Upper lobe of right lung (tissue), 1 donor: ENCODE data around the gene PRUNE2. TPM values are rescaled to one million over a fixed set of nuclear protein-coding genes. Genes with fewer than 3 reads are reported as not detected.

ENCODE experiments used
- ATAC-seq: fragments of 200-7000 bp; cut with Tn5 transposase; one replicate; pipeline ENCODE4 v1.9.1; 2020; ENCODE audit warnings: mild to moderate bottlenecking, moderate library complexity
- DNase-seq: peaks from one replicate; pipeline ENCODE4 v3.0.0-alpha.2; 2020
- H3K27ac ChIP-seq: fragments of 200-600 bp; one replicate; pipeline ENCODE4 v1.8.0; 2022
- H3K27me3 ChIP-seq: fragments of 200-600 bp; one replicate; pipeline ENCODE4 v1.8.0; 2022; ENCODE audit warnings: mild to moderate bottlenecking
- H3K36me3 ChIP-seq: fragments of 200-600 bp; one replicate; pipeline ENCODE4 v1.8.0; 2022
- H3K4me1 ChIP-seq: fragments of 200-600 bp; one replicate; pipeline ENCODE4 v1.8.0; 2022
- H3K4me3 ChIP-seq: fragments of 200-600 bp; one replicate; pipeline ENCODE4 v1.8.0; 2022; ENCODE audit warnings: mild to moderate bottlenecking
- H3K9me3 ChIP-seq: fragments of 200-600 bp; one replicate; pipeline ENCODE4 v1.8.0; 2022
- intact Hi-C: fragments of 100-400 bp; cut with DNase I; formaldehyde crosslinking; loops from one replicate; pipeline ENCODE4 v1.11.0; 2022
- total RNA-seq: library from RNA; stranded (reverse); fragmentation: NEBNext Ultra II Directional; extraction: Animal tissue kit (Norgen Biotek cat#: 25700); gene quantifications from one replicate; pipeline ENCODE4 v1.2.1, GENCODE V29; 2021
- TF ChIP-seq, protein P1 (sequence below): fragments of 200-600 bp; IDR thresholded peaks from one replicate; pipeline ENCODE4 v1.8.0; 2022; ENCODE audit warnings: antibody characterized with exemption
- donor health status: DM: no; HTN: yes; CAD: no; lungs with severe emphysema.

The PRUNE2 gene
- total RNA-seq, 1 donor from 2014 or later: 7.4 TPM

DNA sequence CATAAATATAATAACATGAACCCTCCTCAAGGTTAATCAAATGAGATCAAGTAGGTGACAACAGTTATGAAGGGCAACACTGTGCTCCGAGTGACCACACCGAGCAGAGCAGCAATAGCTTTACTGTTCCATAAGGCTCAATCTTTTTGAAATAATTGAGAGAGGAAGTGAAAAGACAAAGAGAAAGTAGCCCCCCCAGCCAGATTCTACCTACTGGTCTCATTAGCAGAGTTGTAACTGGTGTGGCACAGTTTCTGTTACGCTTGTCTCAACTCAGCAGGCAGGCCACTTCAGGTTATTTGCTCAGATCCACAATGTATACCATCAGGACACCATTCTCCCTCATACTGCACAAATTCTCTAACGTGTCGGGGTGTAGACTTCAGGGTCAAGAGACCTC lies 14.0 kb downstream of the PRUNE2 start:
- DNase-seq (no peak), ATAC-seq (no peak)
- intact Hi-C loops: no loop called here
- Histone ChIP-seq H3K9me3 (no peaks in the 10 kb centered on the region), H3K36me3 (no peaks in the 10 kb centered on the region), H3K4me1 (no peaks in the 10 kb centered on the region), H3K4me3 (no peak overlapping the region), H3K27ac (no peak overlapping the region), H3K27me3 (peaks cover 12% of the 10 kb centered on the region)
- TF ChIP-seq, protein P1, sequence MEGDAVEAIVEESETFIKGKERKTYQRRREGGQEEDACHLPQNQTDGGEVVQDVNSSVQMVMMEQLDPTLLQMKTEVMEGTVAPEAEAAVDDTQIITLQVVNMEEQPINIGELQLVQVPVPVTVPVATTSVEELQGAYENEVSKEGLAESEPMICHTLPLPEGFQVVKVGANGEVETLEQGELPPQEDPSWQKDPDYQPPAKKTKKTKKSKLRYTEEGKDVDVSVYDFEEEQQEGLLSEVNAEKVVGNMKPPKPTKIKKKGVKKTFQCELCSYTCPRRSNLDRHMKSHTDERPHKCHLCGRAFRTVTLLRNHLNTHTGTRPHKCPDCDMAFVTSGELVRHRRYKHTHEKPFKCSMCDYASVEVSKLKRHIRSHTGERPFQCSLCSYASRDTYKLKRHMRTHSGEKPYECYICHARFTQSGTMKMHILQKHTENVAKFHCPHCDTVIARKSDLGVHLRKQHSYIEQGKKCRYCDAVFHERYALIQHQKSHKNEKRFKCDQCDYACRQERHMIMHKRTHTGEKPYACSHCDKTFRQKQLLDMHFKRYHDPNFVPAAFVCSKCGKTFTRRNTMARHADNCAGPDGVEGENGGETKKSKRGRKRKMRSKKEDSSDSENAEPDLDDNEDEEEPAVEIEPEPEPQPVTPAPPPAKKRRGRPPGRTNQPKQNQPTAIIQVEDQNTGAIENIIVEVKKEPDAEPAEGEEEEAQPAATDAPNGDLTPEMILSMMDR: no peak

DNA sequence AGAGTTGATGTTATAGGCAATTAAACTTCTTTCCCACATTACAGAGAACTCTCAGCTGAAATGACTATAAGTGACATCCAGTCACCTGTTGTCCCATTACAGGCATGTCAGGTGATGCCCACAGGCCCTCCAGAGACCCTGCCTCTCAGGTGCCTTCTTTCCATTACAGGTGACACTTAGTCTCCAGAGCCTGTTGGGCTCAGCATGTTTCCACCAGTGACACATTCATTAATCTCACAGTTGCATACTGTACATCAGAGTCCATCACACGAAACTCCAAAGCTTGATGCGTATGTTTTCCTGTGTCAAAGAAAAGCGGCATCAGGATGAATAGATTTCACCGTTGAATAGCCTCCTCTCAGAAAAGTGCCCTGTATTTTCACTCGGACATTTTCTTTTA lies 14.6 kb downstream of the PRUNE2 start:
- intact Hi-C loops: no loop called here
- H3K27me3 ChIP-seq: peaks cover 7% of the 10 kb centered on the region
- TF ChIP-seq, protein P1: no peak
- no peaks in the 10 kb centered on the region for H3K9me3 ChIP-seq
- no peak for DNase-seq
- no peak for ATAC-seq
- no peak overlapping the region for H3K27ac ChIP-seq
- H3K36me3 ChIP-seq: no peaks in the 10 kb centered on the region
- no peak overlapping the region for H3K4me3 ChIP-seq
- no peaks in the 10 kb centered on the region for H3K4me1 ChIP-seq

GRCh38 chr9:76887951-76888350 lies 18.0 kb downstream of the PRUNE2 start:
- intact Hi-C loops: no loop called here

GRCh38 chr9:76887003-76887821 lies 18.7 kb downstream of the PRUNE2 start:
- intact Hi-C loops: no loop called here
- no peak overlapping the region for H3K4me3 ChIP-seq

More at GRCh38 chr9:76887951-76888350, 18.0 kb downstream of the PRUNE2 start:
- DNase-seq (no peak), ATAC-seq (no peak)
- Histone ChIP-seq H3K36me3 (no peaks in the 10 kb centered on the region), H3K4me1 (no peaks in the 10 kb centered on the region), H3K27me3 (peaks cover 4% of the 10 kb centered on the region), H3K9me3 (no peaks in the 10 kb centered on the region), H3K4me3 (no peak overlapping the region), H3K27ac (no peak overlapping the region)
- TF ChIP-seq, protein P1: no peak

DNA sequence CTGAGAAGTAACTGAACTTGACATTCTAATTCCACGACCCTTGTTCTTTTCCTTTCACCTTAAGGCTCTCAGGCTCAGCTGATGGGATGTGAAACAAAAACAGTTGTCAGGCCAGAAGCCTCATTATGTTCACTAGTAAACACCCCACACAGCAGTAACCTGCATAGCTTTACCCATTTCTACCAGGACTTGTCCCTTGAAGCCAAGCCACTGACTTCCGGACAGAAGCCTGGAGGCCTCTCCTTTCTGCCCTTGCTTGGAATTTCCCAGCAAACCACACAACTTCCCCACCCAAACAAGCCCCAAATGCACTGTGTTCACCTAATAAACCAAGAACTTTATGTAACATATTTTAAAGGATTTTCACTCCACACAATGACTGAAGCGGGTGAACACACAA lies 19.6 kb downstream of the PRUNE2 start:
- ATAC-seq: no peak
- no peak overlapping the region for H3K27ac ChIP-seq
- intact Hi-C loops: no loop called here
- H3K9me3 ChIP-seq: no peaks in the 10 kb centered on the region
- no peak for DNase-seq
- H3K27me3 ChIP-seq: peaks cover 4% of the 10 kb centered on the region
- no peaks in the 10 kb centered on the region for H3K36me3 ChIP-seq
- no peak overlapping the region for H3K4me3 ChIP-seq
- H3K4me1 ChIP-seq: no peaks in the 10 kb centered on the region
- TF ChIP-seq, protein P1: no peak

More at GRCh38 chr9:76887003-76887821, 18.7 kb downstream of the PRUNE2 start:
- TF ChIP-seq, protein P1: no peak
- Histone ChIP-seq H3K4me1 (no peaks in the 10 kb centered on the region), H3K36me3 (no peaks in the 10 kb centered on the region), H3K9me3 (no peaks in the 10 kb centered on the region), H3K27ac (no peak overlapping the region), H3K27me3 (peaks cover 4% of the 10 kb centered on the region)
- no peak for ATAC-seq
- DNase-seq: no peak
